AG10803 (cell line): Measurements from ENCODE around the gene TIMM50.

Source experiments
- DNase-seq: peaks from one replicate; pipeline ENCODE4 v3.0.0; 2010; ENCODE audit warnings: low read depth
- H3K4me3 ChIP-seq: 2 replicates; pipeline ENCODE4 v1.5.1; 2011; ENCODE audit warnings: mild to moderate bottlenecking, low read length, control low read depth
- TF ChIP-seq, protein P1 (sequence below): conservative IDR thresholded peaks from 2 replicates; pipeline ENCODE4 v1.5.1; 2011; ENCODE audit warnings: mild to moderate bottlenecking, low read length, control low read depth, inconsistent platforms

The TIMM50 gene

DNA sequence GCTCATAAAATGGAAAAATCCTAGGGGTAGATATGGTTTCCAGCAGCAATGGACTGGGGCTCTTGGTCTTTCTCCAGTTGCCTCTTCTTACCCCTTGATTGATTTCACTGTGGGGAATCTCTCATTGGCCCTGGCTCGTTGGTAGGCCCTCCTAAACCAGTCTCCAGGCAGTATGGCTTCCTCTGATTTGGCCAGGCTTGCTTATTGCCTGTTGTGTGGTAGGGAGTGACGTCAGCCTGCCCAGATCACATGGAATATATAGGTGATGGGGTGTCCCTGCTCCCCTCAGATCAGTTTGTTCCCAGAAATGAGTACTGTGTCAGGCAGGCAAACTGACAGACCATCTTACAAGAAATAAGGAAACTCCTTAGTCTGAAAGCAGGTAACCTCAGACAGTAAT lies 28.6 kb downstream of the TIMM50 start:
- H3K4me3 ChIP-seq: no peak overlapping the region
- DNase-seq: no peak
- TF ChIP-seq, protein P1, sequence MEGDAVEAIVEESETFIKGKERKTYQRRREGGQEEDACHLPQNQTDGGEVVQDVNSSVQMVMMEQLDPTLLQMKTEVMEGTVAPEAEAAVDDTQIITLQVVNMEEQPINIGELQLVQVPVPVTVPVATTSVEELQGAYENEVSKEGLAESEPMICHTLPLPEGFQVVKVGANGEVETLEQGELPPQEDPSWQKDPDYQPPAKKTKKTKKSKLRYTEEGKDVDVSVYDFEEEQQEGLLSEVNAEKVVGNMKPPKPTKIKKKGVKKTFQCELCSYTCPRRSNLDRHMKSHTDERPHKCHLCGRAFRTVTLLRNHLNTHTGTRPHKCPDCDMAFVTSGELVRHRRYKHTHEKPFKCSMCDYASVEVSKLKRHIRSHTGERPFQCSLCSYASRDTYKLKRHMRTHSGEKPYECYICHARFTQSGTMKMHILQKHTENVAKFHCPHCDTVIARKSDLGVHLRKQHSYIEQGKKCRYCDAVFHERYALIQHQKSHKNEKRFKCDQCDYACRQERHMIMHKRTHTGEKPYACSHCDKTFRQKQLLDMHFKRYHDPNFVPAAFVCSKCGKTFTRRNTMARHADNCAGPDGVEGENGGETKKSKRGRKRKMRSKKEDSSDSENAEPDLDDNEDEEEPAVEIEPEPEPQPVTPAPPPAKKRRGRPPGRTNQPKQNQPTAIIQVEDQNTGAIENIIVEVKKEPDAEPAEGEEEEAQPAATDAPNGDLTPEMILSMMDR: no peak

DNA sequence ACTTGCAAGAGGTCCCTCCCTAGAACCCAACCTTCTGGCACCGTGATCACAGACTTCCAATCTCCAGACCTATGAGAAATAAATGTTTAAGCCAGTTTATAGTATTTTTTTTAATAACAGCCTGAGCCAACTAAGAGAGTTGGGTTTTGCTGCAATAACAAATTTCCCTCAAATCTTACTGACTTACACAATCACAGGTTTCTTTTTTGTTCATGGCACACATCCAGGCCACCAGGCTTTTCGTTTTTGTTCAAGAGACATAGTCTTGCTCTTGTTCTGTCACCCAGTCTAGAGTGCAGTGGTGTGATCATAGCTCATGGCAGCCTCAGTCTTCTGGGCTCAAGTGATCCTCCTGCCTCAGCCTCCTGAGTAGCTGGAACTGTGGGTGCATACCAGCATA lies 32.4 kb downstream of the TIMM50 start:
- TF ChIP-seq, protein P1: no peak
- DNase-seq: no peak
- H3K4me3 ChIP-seq: no peak overlapping the region

DNA sequence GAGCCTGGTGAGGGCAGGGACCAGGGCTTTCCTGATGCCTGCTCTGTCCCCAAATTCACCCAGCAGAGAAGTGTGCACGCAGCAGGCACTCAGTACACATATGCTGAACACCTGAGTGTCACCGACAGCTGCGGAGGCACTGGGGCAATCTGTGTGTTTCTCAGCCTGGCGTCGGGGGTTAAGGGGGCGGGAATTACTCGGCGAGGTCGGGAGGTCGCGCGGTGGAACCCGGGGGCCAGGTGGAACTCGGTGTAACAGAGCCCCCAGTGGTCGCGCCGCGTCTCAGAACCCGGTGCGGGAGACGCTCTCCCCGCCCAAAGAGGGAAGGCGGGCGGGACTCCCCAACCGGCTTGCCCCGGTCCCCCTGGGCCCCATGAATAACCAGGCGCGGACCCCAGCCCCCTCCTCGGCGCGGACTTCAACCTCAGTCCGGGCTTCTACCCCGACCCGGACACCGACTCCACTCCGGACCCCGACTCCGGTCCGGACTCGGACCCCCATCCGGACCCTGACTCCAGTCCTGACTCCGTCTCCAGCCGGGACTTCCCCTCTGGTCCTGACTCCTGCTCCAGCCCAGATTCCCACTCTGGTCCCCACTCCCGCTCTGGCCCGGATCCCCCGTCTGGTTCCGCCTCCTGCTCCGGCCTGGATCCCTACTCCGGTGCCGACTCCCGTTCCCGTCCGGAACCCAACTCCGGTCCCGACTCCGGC lies 34.4 kb downstream of the TIMM50 start, which contains the start of gene SELENOV:
TSS of gene SELENOV (plus strand) at position 300 of the 711 bp plus-strand sequence. CDS start at position 374, 74 bp downstream.
- H3K4me3 ChIP-seq: no peak within 1 kb of the TSS; the same call in 1 of the 2 replicates
- TF ChIP-seq, protein P1: no peak
- DNase-seq: no peak

DNA sequence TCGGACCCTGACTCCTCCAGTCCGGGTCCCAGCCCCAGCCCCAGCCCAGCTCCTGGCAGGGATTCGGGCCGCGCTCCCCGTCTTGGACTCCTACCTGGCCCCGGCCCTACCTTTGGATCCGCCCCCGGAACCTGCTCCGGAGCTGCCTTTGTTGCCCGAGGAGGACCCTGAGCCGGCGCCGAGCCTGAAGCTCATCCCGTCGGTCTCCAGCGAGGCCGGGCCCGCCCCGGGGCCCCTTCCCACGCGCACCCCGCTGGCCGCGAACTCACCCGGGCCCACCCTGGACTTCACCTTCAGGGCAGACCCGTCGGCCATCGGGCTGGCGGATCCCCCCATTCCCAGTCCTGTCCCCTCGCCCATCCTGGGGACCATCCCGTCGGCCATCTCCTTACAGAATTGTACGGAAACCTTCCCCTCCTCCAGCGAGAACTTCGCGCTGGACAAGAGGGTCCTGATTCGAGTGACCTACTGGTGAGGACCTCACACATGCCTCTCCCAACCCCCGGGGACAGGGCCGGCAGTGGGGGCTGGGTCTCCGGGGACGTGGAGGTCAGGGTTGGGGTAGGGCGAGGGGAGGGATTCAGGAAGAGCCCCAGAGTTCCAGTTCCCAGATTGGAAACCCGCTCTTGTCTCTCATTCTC lies 35.0 kb downstream of the TIMM50 start:
- no peak for DNase-seq
- H3K4me3 ChIP-seq: no peak overlapping the region; the same call in 1 of the 2 replicates
- TF ChIP-seq, protein P1: no peak

DNA sequence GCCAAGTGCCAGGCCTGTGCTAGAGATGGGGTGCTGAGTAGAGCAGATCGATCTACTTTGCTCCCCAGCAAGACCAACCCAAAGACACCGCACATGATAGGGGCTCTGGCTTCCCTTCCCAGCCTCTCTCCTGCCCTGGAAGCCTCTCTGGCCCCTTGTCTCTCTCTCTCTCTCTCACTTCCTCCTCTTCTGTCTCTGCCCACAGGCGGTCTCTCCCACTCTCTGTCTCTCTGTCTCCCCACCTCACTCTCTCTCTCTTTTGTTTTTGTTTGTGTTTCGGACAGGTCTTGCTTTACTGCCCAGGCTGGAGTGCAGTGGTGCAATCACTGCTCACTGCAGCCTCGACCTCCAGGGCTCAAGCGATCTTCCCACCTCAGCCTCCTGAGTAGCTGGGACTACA lies 35.6 kb downstream of the TIMM50 start:
- no peak overlapping the region for H3K4me3 ChIP-seq
- no peak for DNase-seq
- TF ChIP-seq, protein P1: no peak

DNA sequence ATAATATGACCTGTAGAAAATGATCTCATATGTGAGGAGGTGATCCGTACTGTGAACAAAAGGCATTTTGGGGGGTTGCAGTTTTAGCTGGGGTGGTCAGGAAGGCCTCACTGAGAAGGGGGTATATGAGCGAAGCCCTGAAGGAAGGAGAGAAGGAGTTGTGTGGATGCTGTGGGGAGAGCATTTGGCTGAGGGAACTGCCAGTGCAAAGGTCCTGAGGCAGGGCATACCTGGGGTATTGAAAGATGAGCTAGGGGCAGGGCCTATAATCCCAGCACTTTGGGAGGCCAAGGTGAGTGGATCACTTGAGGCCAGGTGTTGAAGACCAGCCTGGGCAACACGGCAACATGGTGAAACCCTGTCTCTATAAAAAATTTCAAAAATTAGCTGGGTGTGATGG lies 36.8 kb downstream of the TIMM50 start:
- no peak overlapping the region for H3K4me3 ChIP-seq
- TF ChIP-seq, protein P1: no peak
- no peak for DNase-seq

DNA sequence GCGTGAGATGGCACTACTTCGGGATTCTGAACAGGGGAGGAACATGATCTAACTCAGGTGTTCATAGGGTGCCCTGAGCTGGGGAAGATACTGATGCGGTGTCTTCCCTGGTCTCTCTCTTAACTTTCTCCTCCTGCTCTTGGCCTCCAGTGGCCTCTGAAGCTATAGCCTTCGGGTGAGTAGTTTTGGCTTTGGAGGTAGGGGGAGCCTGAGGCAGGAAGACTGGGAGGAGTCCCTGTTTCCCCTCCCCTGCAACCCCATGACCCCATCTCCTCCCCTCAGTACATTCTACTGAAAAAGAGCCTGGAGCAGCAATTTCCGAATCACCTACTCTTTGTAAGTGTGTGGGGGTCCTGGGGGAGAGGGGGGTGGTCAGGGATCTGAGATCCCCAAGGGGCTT lies 37.8 kb downstream of the TIMM50 start:
- no peak overlapping the region for H3K4me3 ChIP-seq
- TF ChIP-seq, protein P1: no peak
- no peak for DNase-seq
